Measurements from ENCODE around the gene SSBP3.
"Not testable (repeated sequence)": the region's sequence is repeated elsewhere in the genome, so short reads cannot be mapped to it uniquely, and the experiment has no call there.

The SSBP3 gene

DNA sequence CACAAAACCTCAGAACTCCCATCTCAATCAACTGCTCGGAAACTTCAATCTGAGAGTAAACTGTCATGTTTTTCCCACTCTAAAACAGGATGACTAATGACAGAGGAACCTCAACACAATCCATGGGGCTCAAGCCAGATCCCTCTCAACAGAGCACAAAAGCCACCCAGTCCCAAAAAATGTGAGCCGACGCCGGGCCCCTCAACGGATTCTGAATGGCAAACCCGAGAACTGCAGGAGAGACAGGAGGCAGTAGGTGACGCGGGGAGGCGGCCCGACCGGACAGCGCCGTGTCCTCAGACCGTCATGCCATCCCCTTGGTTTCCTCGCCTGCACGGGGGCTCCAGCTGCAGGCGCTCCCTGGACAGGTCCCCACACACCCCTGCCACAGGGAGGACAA, 53.4 kb downstream of the SSBP3 start:
- no peak for DNase-seq (ENCODE audit: low read depth in 1 of 2, low spot score in 1 of 2)

GRCh38 chr1:54350360-54350759, 55.8 kb downstream of the SSBP3 start:
- no peak for DNase-seq (ENCODE audit: low read depth in 1 of 2, low spot score in 1 of 2)

DNA sequence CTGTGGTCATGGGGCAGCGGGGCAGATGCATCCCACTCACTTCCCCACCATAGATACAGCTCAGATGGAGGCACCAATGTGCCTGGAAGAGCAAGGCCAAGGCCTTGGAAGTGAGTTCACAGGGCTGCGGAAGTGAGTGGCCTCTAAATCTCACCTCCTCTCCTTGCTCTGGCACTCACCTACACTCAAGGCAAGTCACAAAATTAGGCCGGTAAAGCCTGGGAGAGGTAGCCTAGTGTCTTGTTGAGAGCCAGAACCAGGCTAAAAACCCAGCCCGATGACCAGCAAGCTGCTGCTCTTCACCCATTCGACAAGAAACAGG, 57.5 kb downstream of the SSBP3 start:
- no peak for DNase-seq (ENCODE audit: low read depth in 1 of 2, low spot score in 1 of 2)

DNA sequence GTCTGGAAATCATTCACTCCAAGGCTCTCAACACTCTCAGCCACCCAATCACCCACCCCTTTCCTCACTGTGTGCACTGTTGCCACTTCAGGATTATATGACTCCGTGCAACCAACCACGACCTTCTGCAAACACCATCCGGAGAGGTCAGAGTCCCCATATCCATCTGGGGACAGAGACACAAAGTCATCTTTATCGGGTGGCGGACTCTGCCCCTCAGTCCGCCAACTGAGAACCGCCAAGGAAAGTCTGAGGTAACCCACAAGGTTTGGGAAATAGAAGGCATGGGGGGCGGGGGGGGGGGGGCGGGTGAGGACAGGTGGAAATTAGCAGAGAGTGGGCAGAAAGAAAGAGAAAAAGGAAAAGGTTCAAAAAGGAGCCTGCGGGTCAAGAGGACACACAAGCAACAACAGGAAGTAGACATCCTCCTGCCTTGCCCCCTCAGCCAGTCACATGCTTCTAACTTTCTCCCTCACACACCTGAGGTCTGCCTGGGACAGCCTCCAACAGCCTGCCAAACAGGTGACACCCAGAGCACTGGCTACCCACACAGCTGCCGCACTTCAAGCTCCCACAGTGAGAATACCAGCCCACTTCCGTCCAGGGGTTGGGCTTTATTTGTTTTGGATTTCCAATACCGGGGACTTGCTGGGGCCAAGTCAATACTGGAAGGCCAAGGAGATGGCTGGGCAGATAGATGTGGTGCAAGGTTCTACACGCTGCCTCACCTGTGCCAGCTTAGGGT, 58.1 kb downstream of the SSBP3 start:
- no peak for DNase-seq (ENCODE audit: low read depth in 1 of 2, low spot score in 1 of 2)

DNA sequence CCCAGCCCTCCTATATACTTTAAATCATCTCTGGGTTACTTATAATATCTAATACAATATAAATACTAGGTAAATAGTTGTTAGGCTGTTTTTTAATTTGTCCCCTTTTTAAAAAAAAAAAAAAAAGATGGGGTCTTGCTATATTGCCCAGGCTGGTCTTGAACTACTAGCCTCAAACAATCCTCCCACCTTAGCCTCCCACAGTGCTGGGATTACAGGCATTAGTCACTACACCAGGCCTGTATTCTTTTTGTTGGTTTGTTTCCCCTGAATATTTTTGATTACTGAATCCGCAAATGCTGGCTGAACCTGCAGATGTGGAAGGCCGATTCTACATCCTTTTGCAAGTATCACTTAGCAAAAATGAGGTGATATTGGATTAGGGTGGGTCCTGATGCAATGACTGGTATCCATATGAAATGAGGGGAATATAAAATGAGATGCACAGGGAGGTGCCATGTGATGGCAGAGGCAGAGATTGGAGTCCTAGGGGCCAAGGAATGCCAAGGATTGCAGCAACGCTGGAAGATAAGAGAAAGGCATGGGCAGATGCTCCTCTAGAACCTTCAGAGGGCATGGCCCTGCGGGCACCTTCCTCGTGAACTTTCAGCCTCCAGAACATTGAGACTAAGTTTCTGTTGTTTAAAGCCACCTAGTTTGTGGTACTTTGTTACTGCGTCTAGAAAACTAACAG, 58.8 kb downstream of the SSBP3 start:
- DNase-seq (ENCODE audit: low read depth in 1 of 2, low spot score in 1 of 2) = no peak

DNA sequence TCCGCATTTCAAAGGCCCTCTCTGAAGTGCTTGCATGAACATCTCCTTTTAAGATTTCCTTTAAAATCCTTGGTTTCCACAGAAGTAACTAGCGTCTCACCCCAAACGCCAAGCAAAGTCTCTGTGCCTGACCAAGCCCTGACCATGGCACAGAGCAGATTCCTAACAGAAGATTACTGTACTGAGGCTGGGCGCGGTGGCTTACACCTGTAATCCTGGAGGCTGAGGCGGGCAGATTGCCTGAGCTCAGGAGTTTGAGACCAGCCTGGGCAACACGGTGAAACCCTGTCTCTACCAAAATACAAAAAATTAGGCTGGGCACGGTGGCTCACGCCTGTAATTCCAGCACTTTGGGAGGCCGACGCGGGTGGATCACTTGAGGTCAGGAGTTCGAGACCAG, 60.6 kb downstream of the SSBP3 start:
- not testable (repeated sequence) for DNase-seq (ENCODE audit: low read depth in 1 of 2, low spot score in 1 of 2)

DNA sequence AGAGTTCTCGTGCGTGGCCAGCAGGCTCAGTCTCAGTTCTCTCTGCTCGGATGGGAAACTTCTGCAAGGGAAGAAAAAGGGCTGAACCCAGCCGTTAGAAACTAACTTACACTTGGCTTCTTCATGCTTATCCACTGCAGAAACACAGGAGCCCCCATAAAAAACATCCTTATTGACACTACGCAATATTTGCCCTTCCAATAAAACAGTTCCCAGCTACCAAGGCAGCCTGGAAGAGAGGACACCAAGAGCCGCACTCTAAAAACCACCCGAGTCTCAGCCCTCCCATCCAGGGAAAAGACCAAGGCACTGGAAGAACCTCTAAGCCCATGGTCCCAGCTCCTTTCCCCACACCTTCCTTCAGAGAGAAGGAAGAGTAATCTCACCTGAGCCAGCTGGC, 61.1 kb downstream of the SSBP3 start:
- DNase-seq (ENCODE audit: low read depth in 1 of 2, low spot score in 1 of 2) = no peak

- DNase-seq (ENCODE audit: low read depth in 1 of 2, low spot score in 1 of 2) = no peak
Observed at GRCh38 chr1:54342742-54343687, 63.2 kb downstream of the SSBP3 start.

- DNase-seq (ENCODE audit: low read depth in 1 of 2, low spot score in 1 of 2) = no peak
Observed at GRCh38 chr1:54342288-54342687, 63.9 kb downstream of the SSBP3 start.

DNA sequence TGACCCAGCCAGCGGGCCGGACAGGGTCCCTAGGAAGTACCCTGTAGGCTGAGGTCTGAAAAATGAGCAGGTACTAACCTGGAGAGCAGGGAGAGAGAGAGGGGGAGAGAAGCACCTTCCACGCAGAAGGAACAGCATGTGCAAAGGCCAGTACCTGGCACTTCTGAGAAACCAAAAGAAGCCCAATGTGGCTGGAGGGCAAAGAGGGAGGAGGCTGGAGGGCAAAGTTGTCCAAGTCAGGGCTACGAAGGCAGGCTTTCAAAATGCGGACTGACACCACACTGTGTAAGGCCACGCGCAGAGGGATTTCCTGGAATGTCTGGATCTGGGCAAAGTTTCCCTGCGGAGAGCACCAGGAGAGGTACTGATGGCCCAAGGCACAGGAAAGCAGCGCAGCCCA, 64.4 kb downstream of the SSBP3 start:
- DNase-seq (ENCODE audit: low read depth in 1 of 2, low spot score in 1 of 2) = no peak

DNA sequence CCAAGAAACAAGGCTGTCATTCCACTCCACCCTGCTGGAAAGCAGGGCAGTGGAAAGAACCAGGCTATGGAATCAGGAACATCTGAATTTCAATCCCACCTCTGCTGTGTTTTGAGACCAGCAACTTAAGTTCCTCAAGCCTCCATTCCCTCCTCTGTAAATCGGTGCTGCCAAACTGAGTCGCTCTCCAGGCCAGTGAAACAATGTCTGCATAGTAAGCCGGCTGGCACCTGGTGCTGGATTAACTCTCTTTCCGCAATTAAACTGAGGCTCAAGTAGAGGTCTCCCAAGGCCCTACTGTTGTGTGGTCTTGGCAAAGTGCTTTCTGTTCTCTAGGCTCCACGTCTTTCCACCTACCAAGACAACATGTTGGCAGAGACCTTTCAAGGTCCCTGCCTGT, 65.3 kb downstream of the SSBP3 start:
- DNase-seq (ENCODE audit: low read depth in 1 of 2, low spot score in 1 of 2) = no peak

DNA sequence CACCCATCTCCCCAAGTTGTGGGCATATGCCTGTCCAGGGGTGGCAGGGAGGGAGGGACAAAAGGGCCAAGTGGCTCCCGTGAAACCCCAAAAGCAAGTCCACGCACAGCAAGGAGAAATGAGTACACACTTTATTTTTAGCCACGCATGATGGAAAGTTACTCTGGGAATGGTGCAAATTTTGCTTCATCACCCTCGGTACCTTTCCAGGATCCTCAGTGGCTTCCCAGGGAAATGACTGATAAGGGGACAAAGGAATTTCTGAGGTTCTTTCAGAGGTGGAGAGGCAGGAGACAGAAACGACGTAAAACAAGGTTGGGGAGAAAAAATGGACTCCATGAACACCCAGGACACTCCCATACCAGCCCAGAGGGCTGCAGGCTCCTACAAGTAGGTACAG, 65.8 kb downstream of the SSBP3 start:
- no peak for DNase-seq (ENCODE audit: low read depth in 1 of 2, low spot score in 1 of 2)

GRCh38 chr1:54339126-54339525, 67.1 kb downstream of the SSBP3 start:
- no peak for DNase-seq (ENCODE audit: low read depth in 1 of 2, low spot score in 1 of 2)

DNA sequence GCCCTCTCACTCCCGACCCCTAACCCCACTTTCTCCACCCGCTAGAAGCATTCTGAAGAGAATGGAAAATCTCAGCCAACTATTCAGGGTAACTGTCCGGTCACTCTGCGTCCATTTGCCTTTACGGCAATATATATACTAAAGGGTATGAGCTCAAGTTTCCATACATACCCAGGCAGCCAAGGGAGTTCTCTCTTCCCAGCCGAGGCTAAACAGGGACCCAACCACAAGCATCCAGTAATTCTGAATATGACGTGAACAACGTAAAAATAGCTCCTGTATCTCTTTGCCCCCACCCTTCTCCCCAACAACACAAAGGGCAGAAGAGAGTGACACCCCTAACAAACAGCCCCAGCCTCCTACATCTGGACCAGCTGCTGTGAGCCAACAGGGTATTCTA, 67.7 kb downstream of the SSBP3 start:
- DNase-seq (ENCODE audit: low read depth in 1 of 2, low spot score in 1 of 2) = no peak

DNA sequence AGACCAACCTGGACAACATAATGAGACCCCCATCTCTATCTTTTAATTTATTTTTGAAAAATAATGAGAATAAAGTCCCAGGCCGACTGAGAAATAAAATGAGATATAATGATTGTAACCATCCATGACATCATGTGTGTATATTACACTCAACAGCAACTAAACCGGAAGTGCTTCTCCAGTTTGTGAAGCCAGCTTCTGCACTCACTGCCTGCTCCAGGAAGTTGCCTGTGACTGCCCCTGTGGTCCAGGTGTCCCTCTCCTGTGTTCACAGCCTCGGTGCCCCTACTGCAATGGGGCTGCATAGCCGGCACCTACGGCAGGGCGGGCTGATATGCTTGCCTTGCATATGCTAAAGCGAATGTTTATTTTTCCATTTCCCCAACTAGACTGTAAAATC, 68.3 kb downstream of the SSBP3 start:
- DNase-seq (ENCODE audit: low read depth in 1 of 2, low spot score in 1 of 2) = no peak

GRCh38 chr1:54337034-54337433, 69.2 kb downstream of the SSBP3 start:
- DNase-seq (ENCODE audit: low read depth in 1 of 2, low spot score in 1 of 2) = no peak

- no peak for DNase-seq (ENCODE audit: low read depth in 1 of 2, low spot score in 1 of 2)
Observed at GRCh38 chr1:54336116-54336515, 70.1 kb downstream of the SSBP3 start.

GRCh38 chr1:54335755-54336108, 70.5 kb downstream of the SSBP3 start:
- DNase-seq (ENCODE audit: low read depth in 1 of 2, low spot score in 1 of 2) = no peak

DNA sequence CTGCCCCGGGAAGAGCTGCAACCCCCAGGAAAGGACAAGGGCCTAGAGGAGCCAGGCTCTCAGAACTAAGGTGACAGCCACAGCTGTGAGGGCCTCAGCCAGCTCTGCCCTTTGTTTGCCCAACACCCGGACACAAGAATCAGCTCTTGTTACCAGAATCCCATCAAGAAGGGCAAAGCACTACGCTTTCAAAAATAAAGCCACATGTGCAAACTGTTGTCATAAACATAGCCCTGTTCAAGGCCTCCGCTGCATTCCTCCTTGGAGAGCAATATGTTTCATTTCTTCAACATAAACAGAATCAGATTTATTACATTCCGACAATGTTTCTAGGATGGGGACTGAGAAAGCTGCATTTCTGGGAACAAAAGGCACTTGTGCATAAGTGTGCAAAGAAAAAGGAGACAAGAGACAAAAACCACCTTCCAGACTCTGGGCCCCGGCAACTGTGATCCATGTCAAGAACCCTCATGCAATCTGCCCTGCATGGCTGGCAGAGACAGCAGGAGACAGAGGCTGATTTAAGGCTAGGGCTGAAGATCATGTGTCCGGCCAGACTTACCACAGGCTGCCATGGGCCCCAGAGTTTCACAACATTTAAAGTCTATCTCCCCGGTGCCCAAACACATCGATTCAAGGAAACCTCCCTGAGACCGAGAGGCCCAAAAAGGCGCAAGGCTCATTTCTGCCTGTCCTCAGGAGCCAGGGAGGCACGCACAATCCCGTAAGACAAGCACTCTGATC, 71.0 kb downstream of the SSBP3 start:
- no peak for DNase-seq (ENCODE audit: low read depth in 1 of 2, low spot score in 1 of 2)

- DNase-seq (ENCODE audit: low read depth in 1 of 2, low spot score in 1 of 2) = no peak
Observed at GRCh38 chr1:54332781-54333585, 73.2 kb downstream of the SSBP3 start.

All from stimulated activated CD4-positive, alpha-beta T cell treated with anti-CD3 and anti-CD28 coated beads, Interleukin-15, amount 100 ng/mL, for 1 hour (primary cell).